Limb (tissue), 2 donors: ENCODE measurements around the gene PCDH9.

Source experiments
- DNase-seq, 2 donors: peaks; one replicate each; pipeline ENCODE4 v3.0.0-alpha.2; 2016; ENCODE audit errors: extremely low spot score in 2 of 2

Gene PCDH9

GRCh38 chr13:66469745-66470144 lies 760.4 kb downstream of the PCDH9 start:
- no peak for DNase-seq

DNA sequence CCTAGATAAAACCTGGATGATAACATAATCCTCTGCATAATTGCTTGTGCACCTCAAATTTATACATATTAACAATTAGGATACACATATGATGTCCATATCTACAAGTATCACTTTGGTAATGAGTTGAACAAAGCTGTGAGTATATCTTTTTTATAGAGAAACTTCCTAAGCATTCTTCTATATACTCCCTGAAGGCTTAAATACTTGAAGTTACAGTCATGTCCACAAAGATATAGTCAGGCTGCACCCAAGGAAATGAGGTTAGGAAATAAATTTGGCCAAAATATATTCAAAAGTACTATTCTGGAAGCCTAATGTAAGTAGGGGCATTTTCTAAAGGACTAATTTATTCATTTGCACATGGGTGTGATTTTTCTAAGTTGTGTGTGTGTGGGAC lies 761.5 kb downstream of the PCDH9 start:
- no peak for DNase-seq

GRCh38 chr13:66462187-66462586 lies 767.9 kb downstream of the PCDH9 start:
- no peak for DNase-seq

DNA sequence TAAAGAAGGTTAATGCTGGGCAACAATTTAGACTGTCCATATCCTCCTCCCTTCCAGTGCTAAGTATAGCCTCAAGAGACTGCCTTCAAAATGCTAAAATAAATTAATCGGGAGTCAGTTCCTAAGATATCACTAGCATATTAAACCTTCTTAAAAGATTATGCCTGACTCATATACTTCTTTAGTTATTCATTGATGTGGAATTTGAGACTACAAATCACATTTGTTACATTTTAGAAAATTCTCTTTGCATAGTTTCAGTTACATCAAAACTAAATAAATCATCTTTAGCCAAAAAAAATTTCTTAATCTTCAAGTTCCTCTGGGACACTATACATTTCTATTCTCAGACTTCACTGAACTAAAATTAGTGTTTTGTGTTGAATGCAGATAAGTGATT lies 769.1 kb downstream of the PCDH9 start:
- DNase-seq = no peak

DNA sequence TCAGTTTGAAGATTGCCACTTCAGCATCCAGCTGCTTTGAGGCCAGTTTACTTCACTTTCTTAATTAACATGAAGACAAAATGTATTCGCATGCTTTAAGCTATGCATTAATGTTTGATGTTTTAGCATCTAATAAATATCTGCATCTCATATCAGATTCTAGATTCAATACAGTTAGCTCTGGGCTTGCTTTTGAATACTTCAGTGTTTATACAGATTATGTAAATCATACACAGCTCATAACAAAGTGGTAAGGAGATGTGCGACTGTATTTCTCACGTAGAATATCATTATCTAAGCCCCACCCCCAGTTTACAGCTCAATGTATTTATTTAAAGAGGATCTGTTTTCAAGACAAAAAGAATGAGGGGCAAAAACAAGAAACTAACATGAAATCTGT lies 770.5 kb downstream of the PCDH9 start:
- DNase-seq = no peak

DNA sequence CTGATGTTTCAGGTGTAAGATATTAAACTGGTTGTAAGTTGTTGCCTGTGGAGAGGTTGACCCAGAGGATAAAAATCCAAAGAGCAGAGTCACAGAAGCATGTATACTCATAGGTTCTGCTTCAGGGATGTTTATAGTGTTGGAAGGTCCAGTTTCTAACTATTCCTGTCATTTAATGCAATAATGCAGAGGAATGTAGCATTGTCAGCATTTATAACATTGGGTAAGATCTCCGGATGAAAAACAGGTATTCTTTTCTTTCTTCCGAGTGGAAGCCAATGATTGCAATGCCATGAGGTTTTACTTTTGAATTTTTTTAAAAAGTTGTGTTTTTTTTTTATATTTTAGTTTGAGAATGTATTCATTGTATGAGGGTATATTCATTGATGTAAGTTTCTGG lies 771.0 kb downstream of the PCDH9 start:
- DNase-seq = no peak

DNA sequence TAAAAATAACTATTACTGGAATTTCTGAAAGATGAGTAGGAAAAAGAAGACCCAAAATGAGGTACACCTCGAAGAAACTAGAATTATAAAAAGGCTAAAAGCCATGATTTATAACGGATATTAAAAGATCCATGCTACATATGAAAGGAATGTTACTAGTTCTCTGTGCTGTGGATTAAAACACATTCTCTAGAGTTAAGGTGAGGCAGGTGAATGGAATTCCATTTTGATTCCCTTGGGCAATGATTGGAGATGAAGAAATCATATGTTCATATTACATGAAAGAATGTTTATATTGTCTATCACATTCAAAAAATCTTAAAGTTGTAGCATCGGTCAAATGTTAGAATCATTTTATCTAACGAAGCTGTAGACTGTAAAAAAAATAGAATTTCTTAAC lies 783.7 kb downstream of the PCDH9 start:
- DNase-seq = no peak

DNA sequence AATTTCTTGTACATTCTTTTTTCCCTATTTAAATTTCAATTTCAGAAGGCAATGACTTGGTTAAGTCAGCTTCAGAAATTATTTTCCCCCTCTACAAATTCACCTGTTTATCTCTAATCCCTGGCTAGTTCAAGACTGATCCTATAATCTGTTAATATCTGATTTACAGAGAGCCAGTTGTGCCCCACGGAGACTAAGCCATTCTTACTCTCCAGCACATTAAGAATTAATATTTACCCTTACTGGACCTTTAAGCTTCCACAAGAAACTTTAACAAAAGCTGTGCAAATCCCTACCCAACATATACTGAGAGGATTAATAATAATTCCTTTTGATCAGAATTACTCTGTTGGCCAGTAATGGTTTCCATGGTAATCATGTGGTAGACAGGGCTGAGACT lies 786.2 kb downstream of the PCDH9 start:
- no peak for DNase-seq

DNA sequence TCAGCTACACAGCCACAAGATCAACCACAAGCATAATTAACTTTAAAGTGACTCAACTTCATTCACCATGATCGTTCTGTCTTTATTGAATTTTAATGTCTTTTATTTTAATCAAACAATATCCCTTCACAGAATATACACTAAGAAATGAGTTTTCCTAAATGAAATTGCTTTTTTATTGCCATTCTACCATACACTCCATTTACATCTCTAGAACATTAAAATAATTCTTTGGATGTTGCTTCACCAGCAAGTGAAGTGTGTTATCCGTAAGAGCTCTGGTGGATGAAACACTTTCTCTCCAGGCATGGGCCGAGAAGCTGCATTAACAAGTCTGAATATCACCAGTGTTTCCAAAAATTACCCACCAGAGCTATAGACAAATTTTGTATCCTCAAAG lies 789.2 kb downstream of the PCDH9 start:
- DNase-seq = no peak

DNA sequence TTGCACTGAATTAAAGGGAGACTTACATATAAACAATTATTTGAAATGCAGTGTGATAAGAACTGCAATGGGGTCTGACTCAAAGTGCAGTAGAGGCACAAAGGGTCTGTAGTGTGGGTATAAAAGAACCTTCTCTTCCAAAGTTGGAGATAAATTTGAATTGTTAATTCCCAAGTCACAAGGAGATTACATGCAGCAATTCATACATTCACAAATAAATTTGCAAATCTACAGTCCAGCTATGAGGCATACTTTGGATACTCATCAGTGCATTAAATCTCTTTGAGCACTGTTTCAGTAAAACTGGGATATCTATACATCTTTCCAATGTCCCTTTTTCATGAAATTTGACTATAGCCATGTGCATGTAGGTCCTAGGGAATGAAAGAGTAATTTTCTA lies 799.4 kb downstream of the PCDH9 start:
- no peak for DNase-seq

DNA sequence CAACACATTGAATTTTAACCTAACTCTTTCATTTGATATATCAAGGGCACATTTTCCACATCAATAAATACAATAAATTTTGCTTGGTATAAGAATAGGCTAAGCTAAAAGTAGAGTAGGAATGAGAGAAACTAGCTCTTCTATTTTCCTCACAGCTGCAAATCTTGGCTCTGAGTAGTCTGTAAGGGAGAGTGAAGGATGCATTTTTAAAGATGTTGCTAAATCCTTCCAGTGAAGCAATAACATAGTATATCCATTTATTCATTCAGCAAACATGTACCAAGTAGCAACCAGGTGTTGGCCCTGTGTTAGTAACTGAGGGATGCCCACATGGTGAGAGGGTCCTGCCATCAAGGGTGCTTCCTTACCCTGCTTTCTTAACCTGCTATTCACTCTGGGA lies 799.9 kb downstream of the PCDH9 start:
- no peak for DNase-seq

GRCh38 chr13:66429156-66429555 lies 801.0 kb downstream of the PCDH9 start:
- DNase-seq = no peak

DNA sequence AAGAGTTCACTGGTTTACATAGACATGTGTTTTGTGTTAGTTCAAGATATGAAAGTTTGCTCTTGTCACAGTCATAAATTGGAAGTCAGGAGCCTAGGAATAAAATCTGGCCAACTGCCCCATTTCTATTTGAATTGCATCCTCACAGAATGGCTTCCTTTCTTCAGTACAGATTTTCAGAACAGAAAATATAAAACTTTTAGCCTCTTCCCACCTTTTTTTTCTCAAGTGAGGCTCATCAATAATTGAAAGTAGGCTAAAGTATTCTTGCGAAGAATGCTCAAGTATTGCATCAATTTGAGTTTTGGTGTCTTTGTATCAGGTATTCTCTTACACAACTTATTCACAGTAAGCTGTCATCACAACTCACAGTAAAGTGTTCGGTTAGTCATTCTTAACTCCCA lies 802.7 kb downstream of the PCDH9 start:
- no peak for DNase-seq

- DNase-seq = no peak
Observed at GRCh38 chr13:66425741-66426140, 804.4 kb downstream of the PCDH9 start.

- DNase-seq = no peak
Observed at GRCh38 chr13:66424422-66424821, 805.7 kb downstream of the PCDH9 start.

GRCh38 chr13:66415444-66415843 lies 814.7 kb downstream of the PCDH9 start:
- DNase-seq = no peak

GRCh38 chr13:66414066-66414800 lies 815.9 kb downstream of the PCDH9 start:
- DNase-seq = no peak

DNA sequence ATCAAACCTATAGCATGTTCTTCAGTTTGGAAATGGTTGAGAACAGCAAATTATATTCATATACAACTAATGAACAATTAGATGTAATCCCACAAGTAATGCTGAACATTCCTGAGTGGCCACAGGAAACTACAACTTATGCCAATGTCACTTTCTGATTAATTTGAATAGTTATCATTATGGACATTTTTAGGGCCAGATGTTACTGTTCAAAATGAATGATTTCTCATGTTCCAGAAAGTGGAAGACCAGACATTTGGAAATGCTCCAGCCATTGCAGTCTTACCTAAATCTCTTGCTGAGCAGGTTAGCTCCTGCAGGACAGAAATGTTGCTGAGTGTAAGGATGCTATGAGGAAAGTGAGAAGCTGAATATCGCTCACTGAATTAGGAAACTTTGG lies 819.8 kb downstream of the PCDH9 start:
- no peak for DNase-seq

GRCh38 chr13:66409542-66409941 lies 820.6 kb downstream of the PCDH9 start:
- no peak for DNase-seq

DNA sequence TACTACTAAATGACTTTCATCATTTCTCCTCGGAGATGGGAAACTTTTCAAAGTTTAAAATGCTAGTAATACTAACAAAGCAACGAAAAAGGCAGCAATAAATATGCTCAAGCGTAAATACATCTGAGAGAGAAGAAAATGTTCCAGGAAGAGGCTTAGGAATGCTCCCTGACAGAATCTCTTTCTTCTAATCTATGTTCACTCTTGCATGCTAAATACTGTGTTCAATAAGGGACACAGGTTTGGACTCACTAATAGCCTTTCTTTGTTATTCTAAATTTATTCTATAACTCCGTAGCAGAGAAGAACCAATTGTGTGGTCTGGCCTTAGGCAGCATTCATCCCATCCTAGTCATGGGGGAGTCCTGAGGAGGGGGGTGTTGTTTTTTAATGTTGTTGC lies 823.0 kb downstream of the PCDH9 start:
- DNase-seq = no peak

DNA sequence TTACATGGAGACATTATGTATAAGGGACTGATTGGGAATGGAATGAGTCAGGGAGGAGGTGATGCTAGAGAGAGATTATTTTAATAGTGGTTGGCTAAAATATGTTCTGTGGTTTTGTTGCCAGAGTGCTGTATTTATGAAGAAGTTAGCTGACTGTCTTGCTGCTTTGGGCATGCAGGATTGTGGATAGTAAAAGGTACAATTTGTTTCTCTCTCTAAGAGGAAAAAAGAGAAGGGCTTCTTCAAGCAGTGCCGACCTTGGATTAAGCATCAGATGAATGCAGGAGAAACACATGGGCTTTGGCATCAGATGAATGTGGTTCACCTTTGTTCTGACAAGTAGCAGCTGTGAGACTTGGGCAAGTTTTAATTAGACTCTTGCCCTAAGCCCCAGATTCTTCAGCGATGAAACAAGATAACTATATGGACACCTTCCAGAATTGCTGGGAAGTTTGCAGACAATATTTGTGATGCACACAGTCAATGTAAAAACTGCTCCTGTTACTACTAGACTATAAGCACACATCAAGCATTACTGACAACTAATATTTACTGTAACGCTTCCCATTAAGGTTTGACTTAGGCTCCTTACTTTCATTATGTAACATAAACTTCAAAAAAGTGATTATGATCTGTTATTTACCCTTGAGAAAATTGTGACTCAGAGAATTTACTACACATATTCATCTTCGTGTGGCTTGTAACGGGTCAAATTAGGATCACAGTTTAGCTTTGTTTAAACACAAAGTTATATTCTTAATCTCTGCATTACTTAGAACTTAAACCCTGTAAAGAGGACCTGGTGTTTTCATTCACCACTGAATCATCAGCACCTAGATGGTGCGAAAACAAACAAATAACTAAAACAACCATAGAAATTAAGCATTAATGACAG lies 824.0 kb downstream of the PCDH9 start:
- no peak for DNase-seq

GRCh38 chr13:66402546-66402945 lies 827.6 kb downstream of the PCDH9 start:
- no peak for DNase-seq

GRCh38 chr13:66402066-66402465 lies 828.1 kb downstream of the PCDH9 start:
- DNase-seq = no peak
